ENCODE results near the gene PEX14.

PEX14 gene

DNA sequence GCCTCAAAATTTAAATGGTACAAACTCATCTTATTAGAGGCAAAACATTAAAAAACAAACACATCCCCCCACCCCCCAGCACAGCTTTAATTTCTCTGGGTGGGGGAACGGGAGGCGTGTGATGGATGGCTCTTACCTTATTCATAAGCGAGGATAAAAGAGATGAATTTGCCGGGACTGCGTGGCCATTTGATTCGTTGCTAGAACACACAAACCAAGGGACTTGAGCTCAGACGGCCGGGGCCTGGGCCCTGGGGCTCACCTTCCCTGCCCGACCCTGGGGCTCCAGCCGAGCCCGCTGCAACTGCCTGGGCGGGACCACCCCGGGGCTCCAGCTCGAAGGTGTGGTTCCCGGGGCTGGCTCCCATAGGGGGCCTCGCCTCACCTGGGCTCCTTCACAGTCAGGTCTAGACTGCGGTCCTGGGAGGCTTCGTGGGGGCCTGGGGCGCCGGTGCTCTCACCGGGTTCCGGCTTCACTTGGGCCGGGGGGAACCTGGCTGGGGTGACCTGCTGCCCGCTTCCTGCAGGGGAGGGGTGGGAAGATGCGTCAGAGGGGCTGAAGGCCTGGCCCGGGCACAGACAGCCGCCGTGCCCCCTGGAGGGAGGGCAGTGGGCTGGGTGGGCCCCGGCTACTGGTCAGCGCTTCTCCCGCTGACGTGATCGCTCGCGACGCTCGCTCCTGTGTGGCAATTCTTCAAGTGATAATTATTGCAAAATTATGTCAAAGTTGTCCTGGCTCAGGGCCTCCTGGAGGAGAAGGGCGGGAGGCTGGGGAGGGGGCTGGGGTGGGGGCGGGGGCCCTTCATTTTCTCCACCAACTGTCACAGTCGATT lies 176.0 kb downstream of the PEX14 start:
- Histone ChIP-seq H3K27me3 (ENCODE audit: insufficient read depth, low read length) (no peaks in the 10 kb centered on the region), H3K36me3 (ENCODE audit: insufficient read depth, low read length) (no peaks in the 10 kb centered on the region), H3K4me3 (ENCODE audit: low read length) (no peak overlapping the region), H2AFZ (ENCODE audit: low read depth, low read length) (no peak overlapping the region), H3K4me1 (ENCODE audit: insufficient read depth, low read length) (peaks cover 38% of the 10 kb centered on the region), H3K9me3 (ENCODE audit: low read length) (no peaks in the 10 kb centered on the region)

DNA sequence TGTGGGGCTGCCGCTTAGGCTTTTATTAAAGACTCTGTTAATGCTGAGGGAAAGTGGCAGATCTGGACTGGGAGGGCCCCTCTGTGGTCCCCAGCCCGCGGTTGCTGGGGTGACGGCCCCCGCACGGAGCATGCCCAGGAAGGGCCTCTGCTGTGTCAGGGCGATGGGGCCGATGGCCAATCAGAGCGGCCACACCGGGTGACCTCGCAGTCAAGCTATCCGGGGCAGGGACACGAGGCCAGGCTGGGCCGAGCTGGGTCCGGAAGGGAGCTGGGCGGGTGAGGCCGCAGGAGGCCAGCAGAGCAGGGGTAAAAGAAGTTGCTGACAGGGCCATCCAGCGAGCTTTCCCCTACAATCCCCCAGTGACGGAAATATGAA lies 176.6 kb downstream of the PEX14 start:
- no peaks in the 10 kb centered on the region for H3K36me3 ChIP-seq (ENCODE audit: insufficient read depth, low read length)
- H3K4me1 ChIP-seq (ENCODE audit: insufficient read depth, low read length) = peaks cover 38% of the 10 kb centered on the region
- no peak overlapping the region for H2AFZ ChIP-seq (ENCODE audit: low read depth, low read length)
- no peaks in the 10 kb centered on the region for H3K27me3 ChIP-seq (ENCODE audit: insufficient read depth, low read length)
- no peaks in the 10 kb centered on the region for H3K9me3 ChIP-seq (ENCODE audit: low read length)
- no peak overlapping the region for H3K4me3 ChIP-seq (ENCODE audit: low read length)

DNA sequence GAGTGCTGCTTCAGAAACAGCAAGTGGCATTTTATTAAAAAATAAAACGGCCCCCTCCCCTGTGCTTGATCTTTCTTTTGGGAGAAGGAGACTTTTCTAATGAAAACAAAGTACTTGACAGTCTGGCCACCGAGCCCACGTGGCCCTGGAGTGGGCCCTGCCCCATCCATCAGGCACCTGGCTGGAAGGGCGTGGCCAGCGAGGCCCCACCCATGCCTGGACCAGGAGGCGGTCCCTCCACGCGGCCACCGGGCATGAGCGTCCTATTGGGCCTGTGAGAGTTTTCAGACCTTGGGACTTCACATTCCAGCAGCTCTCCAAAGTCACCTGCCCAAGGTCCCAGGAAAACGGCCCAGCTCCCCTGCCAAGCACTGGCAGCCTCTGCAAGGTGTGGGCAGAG lies 177.0 kb downstream of the PEX14 start:
- Histone ChIP-seq H3K4me1 (ENCODE audit: insufficient read depth, low read length) (peaks cover 38% of the 10 kb centered on the region), H2AFZ (ENCODE audit: low read depth, low read length) (no peak overlapping the region), H3K27me3 (ENCODE audit: insufficient read depth, low read length) (no peaks in the 10 kb centered on the region), H3K9me3 (ENCODE audit: low read length) (no peaks in the 10 kb centered on the region), H3K4me3 (ENCODE audit: low read length) (no peak overlapping the region), H3K36me3 (ENCODE audit: insufficient read depth, low read length) (no peaks in the 10 kb centered on the region)

DNA sequence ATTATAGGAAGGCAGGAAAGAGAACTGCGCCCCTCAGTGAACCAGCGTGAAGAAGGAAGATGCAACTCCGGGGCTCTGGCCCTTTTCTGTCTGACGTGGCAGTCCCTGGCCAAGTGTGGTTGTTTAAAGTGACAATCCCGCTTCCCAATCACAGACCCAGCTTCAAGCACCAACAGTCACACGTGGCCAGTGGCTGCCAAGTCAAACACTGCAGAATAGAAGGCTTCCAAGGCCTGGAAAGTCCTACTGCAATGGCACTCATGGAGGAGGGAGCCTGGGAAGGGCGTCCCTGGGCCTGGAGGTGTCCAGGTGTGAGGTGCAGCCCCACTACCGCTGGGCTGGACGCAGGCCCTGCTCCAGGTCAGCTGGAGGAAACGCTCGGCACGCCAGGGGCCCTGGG lies 177.9 kb downstream of the PEX14 start:
- Histone ChIP-seq H3K4me3 (ENCODE audit: low read length) (no peak overlapping the region), H3K4me1 (ENCODE audit: insufficient read depth, low read length) (peaks cover 38% of the 10 kb centered on the region), H3K36me3 (ENCODE audit: insufficient read depth, low read length) (no peaks in the 10 kb centered on the region), H2AFZ (ENCODE audit: low read depth, low read length) (no peak overlapping the region), H3K9me3 (ENCODE audit: low read length) (no peaks in the 10 kb centered on the region), H3K27me3 (ENCODE audit: insufficient read depth, low read length) (no peaks in the 10 kb centered on the region)

DNA sequence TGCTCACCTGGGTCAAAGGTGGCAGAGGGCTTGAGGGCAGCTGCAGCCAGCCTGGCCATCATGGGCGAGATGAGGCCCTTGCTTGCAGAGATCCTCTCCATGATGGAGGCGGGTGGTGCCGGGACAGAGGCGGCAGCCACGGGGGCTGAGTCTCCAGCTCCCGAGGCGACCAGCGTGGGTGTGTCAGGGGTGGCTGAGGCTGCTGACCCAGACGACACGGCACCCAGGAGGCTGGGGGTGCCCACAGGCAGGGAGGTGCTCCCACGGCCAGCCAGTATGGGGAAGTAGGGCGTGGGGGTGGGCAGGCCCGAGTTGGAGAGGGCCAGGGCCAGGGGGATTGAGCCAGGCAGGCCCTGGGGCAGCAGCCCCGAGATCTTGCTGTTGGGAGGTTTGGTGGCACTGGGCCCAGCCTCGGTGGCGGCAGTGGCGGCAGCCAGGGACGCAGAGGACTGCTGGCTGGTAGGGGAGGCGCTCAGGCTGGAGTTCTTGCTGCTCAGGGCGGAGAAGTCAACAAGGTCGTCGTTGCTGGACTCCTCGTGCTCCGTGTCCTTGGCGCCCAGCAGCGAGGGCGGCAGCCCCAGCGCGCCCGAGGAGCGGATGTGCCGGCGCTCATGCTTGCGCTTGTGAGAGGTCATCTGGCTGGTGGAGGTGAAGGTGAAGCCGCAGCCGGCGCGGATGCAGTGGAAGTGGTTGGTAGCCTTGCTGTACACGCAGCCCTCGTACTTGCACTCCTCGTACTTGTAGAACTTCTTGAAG lies 178.8 kb downstream of the PEX14 start:
- no peak overlapping the region for H2AFZ ChIP-seq (ENCODE audit: low read depth, low read length)
- peaks cover 37% of the 10 kb centered on the region for H3K4me1 ChIP-seq (ENCODE audit: insufficient read depth, low read length)
- H3K36me3 ChIP-seq (ENCODE audit: insufficient read depth, low read length) = no peaks in the 10 kb centered on the region
- H3K27me3 ChIP-seq (ENCODE audit: insufficient read depth, low read length) = no peaks in the 10 kb centered on the region
- no peak overlapping the region for H3K4me3 ChIP-seq (ENCODE audit: low read length)
- no peaks in the 10 kb centered on the region for H3K9me3 ChIP-seq (ENCODE audit: low read length)

DNA sequence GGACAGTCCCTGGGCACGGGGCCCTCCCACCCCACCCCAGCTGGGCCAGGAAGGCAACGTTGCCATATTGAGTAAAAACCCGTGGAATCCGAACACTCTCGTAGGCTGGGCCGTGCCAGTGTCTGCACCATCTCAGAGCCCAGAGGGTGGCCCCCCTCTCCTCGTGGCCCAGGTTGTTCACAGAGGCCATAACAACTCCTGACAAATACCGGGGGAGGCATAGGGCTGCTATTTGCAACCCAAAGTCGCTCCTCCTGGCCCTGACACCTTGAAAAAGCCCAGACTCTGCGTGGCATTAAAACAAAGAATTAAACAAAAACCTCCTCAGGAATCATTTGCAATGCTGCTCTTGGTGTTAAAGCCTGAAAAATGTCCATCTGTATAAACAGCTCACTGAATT lies 180.3 kb downstream of the PEX14 start:
- peaks cover 24% of the 10 kb centered on the region for H3K4me1 ChIP-seq (ENCODE audit: insufficient read depth, low read length)
- no peaks in the 10 kb centered on the region for H3K9me3 ChIP-seq (ENCODE audit: low read length)
- no peaks in the 10 kb centered on the region for H3K36me3 ChIP-seq (ENCODE audit: insufficient read depth, low read length)
- H2AFZ ChIP-seq (ENCODE audit: low read depth, low read length) = no peak overlapping the region
- H3K4me3 ChIP-seq (ENCODE audit: low read length) = no peak overlapping the region
- no peaks in the 10 kb centered on the region for H3K27me3 ChIP-seq (ENCODE audit: insufficient read depth, low read length)

DNA sequence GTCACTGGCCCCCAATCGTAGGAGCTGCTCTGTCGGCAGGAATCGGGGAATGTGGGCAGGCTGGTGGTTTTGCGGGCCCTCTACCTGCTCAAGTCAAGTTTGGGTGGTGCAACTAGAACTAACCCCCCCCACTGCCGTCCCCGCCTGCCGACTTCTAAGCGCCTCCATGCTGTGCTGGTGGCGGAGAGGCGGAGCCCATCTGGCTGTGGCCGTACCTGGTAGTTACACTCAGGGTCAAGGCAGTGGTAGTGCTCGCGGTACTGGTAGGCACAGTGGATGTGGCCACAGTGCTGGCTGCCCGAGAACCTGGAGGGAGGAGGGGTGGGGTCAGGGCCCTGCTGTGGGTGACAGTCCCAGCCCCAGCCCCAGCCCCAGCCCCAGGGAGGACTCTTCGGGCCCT lies 181.7 kb downstream of the PEX14 start:
- Histone ChIP-seq H3K9me3 (ENCODE audit: low read length) (no peaks in the 10 kb centered on the region), H3K4me1 (ENCODE audit: insufficient read depth, low read length) (peaks cover 9% of the 10 kb centered on the region), H3K27me3 (ENCODE audit: insufficient read depth, low read length) (no peaks in the 10 kb centered on the region), H3K4me3 (ENCODE audit: low read length) (no peak overlapping the region), H2AFZ (ENCODE audit: low read depth, low read length) (no peak overlapping the region), H3K36me3 (ENCODE audit: insufficient read depth, low read length) (no peaks in the 10 kb centered on the region)

DNA sequence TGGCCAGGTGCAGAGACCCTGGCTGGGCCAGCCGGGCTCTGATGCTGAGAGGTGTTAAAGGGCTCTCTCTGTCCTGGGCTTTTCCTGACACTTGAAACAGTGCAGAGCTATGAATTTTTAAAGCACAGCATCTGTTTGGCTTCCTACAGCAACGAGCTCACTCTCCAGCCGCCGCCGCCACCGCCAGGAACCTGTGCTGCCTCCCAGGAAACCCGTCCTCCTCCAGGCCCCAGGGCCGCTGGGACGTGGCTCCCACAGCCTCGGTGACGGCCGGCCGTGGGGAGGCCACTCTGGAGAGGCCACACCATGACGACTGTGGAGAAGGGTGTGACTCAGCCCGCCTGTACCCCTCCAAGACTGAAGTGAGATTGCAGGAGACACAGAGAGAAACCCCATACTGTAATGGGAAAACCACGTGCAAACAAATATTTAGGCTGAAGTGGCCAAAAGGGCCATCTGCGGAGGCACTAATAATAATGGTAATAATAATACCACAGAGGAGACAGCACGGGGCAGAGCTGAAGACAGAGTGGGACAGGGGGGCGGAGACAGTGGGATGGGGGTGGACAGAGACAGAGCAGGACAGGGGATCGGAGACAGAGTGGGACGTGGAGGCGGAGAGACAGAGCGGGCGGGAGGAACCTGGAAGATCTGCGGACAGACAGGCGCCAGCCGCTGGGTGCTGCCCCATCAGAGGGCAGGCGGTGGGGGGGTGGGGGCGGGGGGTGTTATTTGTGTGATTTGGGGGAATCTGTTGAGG lies 182.5 kb downstream of the PEX14 start:
- Histone ChIP-seq H3K36me3 (ENCODE audit: insufficient read depth, low read length) (no peaks in the 10 kb centered on the region), H3K27me3 (ENCODE audit: insufficient read depth, low read length) (no peaks in the 10 kb centered on the region), H2AFZ (ENCODE audit: low read depth, low read length) (no peak overlapping the region), H3K4me3 (ENCODE audit: low read length) (no peak overlapping the region), H3K9me3 (ENCODE audit: low read length) (no peaks in the 10 kb centered on the region), H3K4me1 (ENCODE audit: insufficient read depth, low read length) (peaks cover 1% of the 10 kb centered on the region)

DNA sequence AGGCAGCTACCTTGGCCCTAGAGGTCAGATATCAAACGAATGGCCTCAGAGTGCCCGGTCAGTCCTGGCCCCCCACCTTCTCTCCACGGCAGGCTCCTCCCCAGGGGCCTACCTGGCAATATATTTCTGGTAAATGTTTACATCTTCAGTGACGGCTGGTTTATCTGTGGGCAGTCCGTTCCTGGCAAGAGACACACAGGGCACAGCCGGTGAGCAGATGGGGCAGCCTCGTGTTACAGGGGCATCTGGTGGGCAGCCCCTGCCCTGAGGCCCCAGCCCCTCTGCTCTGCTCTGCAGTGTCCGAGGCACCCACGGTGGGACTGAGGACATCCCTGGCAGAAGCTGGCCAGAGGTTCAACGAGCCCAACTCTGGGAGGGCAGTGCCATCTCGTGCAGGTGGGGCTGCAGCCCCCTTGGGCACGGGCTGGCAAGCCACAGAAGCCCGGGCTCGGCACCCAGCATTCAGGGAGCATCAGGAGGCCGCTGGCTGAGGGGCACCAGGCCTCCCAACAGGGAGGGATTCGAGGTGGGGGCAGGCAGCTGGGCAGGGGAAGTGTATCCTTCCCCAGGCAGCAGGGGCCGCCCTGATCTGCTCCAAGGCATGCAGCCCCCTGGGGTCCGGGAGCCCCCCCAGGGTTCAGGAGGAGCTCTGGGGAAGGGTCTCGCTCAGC lies 183.8 kb downstream of the PEX14 start:
- no peaks in the 10 kb centered on the region for H3K9me3 ChIP-seq (ENCODE audit: low read length)
- H3K36me3 ChIP-seq (ENCODE audit: insufficient read depth, low read length) = no peaks in the 10 kb centered on the region
- H3K27me3 ChIP-seq (ENCODE audit: insufficient read depth, low read length) = no peaks in the 10 kb centered on the region
- H3K4me1 ChIP-seq (ENCODE audit: insufficient read depth, low read length) = peaks cover 10% of the 10 kb centered on the region
- no peak overlapping the region for H2AFZ ChIP-seq (ENCODE audit: low read depth, low read length)
- no peak overlapping the region for H3K4me3 ChIP-seq (ENCODE audit: low read length)

DNA sequence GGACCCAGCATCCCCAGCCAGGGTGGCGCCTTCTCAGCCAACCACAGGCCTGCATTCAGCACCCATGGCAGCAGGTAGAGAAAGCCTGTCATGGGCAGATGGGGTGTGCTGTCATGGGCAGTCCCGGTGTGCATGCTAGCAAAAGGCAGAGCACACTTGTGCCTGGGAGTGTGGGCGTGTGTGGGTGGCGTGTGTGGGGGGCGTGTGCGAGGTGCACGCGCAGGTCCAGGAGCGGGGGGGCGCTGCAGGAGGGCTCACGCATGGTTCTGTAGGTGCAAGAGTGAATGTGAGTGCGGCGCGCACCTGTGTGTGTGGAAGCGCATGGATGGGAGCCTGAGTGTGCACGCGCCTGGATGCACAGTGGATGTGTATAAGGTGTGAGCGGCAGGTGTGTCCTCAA lies 184.5 kb downstream of the PEX14 start:
- no peak overlapping the region for H3K4me3 ChIP-seq (ENCODE audit: low read length)
- H3K9me3 ChIP-seq (ENCODE audit: low read length) = no peaks in the 10 kb centered on the region
- no peak overlapping the region for H2AFZ ChIP-seq (ENCODE audit: low read depth, low read length)
- no peaks in the 10 kb centered on the region for H3K36me3 ChIP-seq (ENCODE audit: insufficient read depth, low read length)
- peaks cover 17% of the 10 kb centered on the region for H3K4me1 ChIP-seq (ENCODE audit: insufficient read depth, low read length)
- no peaks in the 10 kb centered on the region for H3K27me3 ChIP-seq (ENCODE audit: insufficient read depth, low read length)

DNA sequence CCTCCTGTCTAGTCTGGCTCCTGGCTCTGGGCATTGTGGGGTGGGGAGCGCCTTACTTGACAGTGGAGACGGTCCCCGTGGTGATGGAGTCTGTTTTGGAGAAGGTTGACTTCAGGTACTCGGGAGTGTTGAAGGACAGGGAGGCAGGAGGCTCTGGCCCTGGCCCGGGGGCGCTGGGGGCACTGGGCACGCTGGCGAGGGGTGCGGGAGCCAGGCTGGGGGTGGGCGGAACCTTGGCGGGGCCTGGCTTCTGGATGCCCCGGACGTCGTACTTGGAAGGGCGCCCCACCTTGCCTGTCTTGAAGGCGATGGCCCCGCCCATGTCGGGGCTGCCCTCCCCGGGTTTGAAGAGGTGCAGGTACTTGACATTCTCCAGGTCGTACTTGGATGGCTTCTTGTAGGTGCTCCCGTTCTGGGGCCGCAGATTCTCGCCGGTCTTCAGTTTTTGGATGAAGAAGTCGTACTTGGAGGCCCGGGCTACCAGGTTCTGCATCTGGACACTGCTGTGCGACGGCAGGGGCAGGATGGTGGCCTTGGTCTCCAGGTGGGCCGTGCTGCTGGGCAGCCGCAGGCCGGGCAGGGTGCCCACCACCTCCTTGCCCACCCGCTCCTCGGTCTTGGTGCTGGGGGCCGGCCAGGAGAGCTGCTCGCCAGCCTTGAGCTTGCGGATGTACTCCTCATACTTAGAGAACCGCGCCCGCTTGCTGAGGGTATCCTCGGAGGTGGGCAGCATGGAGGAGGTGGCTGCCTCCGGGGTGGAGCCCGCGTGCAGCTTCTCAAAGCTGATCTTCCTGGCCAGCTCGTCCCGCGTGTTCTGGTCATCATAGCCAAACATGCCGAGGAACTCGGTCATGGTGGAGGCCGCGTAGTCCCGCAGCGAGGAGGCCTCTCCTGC lies 185.1 kb downstream of the PEX14 start:
- no peaks in the 10 kb centered on the region for H3K36me3 ChIP-seq (ENCODE audit: insufficient read depth, low read length)
- no peak overlapping the region for H2AFZ ChIP-seq (ENCODE audit: low read depth, low read length)
- no peak overlapping the region for H3K4me3 ChIP-seq (ENCODE audit: low read length)
- H3K27me3 ChIP-seq (ENCODE audit: insufficient read depth, low read length) = no peaks in the 10 kb centered on the region
- H3K9me3 ChIP-seq (ENCODE audit: low read length) = no peaks in the 10 kb centered on the region
- H3K4me1 ChIP-seq (ENCODE audit: insufficient read depth, low read length) = peaks cover 22% of the 10 kb centered on the region

DNA sequence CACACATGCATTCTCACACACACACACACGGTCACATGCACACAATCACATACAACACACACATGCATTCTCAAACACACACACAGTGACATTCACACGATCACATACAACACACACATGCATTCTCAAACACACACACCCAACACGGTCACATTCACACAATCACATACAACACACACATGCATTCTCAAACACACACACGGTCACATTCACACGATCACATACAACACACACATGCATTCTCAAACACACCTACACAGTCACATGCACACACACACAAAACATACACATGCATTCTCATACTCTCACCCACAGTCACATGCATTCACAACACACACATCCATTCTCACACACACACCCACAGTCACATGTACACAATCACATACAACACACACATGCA lies 186.7 kb downstream of the PEX14 start:
- Histone ChIP-seq H3K4me3 (ENCODE audit: low read length) (no peak overlapping the region), H3K9me3 (ENCODE audit: low read length) (no peaks in the 10 kb centered on the region), H2AFZ (ENCODE audit: low read depth, low read length) (no peak overlapping the region), H3K27me3 (ENCODE audit: insufficient read depth, low read length) (no peaks in the 10 kb centered on the region), H3K4me1 (ENCODE audit: insufficient read depth, low read length) (peaks cover 22% of the 10 kb centered on the region), H3K36me3 (ENCODE audit: insufficient read depth, low read length) (no peaks in the 10 kb centered on the region)

Measured in neuron (in vitro differentiated cells).